HG03196 (cell line): Measurements from ENCODE around the gene SUPT3H.
A peak's percentile ranks its signal among the peaks of the same experiment; 100 is the strongest.

ENCODE experiments used
- ATAC-seq: cut with Tn5 transposase; IDR thresholded peaks from one replicate; pipeline ENCODE4 v1.9.1; 2021; ENCODE audit not compliant: unreplicated experiment

The SUPT3H gene

DNA sequence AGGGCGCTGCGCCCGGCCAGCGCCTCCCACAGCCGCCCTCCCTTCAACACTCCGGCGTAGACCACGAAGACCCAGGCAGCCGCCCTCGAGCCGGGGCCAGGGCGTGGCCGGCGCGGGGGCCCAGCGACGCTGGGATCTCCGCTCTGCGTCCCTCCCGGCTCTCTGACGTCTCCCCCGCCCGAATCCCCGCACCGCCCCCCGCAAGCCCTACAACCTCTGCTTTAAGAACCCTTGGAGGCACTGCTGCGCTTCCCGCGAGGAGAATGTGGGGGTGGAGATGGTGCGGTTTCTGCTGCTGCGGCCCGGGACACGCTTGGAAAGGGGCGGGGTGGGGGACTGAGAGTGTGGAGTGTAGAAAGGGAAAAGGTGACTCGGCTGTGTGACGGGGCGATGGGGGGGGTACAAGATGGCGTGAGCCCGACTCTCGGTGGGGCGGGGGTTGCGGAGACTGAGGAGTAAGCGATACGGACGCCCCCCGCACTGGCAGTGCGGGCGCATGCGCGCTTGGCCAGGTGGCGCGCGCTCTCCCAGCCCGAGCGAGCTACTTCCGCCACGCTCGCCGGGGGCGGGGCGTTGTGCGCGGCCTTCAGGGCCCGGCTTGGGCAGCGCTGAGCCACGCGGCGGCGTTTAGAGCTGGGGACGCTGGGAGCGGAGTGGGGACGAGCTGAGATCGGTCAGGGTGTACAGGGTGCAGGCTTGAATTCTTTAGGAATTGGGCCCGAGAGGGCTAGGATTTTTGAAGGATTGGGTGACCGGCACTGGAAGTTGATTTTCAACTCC lies at the start of gene SUPT3H:
Gene SUPT3H (minus strand): TSS at position 381 of the 780 bp plus-strand sequence.
- peak; percentile 92 for ATAC-seq

DNA sequence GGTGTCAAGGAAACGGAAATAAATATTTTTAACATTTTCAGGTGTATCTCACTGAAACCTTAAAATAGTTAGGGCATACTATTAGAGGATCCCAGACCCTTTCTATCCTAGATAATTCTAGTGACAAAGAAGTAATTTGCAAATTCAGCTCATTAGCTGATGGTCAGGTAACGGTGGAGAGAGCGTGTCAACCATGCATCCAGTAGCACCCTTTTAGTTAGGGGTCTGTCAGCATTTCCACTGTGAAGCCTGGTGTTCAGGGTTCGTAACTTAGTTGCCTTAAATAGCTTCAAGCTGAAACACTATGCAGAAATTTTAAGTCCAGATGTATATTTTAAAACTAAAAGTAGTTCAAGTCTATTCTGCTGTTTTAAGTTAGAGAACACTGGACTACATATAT lies 48.5 kb upstream of the SUPT3H start:
- ATAC-seq: no peak

DNA sequence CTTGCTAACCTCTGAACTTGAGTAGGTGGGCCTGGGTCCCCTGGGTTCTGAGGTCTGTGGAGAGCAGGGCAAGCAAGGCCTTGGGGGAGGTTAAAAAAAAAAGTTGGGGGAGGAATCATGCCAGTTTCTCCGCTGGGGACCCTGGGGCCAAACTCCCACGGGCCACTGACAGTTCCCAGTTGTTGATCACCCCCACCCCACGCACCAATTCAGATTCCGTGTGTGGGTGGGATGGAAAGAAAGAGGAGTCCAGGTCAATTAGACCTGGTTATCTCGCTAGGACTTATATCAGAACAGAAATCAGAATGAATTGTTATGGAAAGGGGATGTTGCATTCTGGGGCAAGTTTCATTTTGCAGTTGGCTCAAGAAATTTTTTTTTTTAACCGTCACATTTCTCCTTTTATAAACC lies 46.7 kb upstream of the SUPT3H start:
- no peak for ATAC-seq

DNA sequence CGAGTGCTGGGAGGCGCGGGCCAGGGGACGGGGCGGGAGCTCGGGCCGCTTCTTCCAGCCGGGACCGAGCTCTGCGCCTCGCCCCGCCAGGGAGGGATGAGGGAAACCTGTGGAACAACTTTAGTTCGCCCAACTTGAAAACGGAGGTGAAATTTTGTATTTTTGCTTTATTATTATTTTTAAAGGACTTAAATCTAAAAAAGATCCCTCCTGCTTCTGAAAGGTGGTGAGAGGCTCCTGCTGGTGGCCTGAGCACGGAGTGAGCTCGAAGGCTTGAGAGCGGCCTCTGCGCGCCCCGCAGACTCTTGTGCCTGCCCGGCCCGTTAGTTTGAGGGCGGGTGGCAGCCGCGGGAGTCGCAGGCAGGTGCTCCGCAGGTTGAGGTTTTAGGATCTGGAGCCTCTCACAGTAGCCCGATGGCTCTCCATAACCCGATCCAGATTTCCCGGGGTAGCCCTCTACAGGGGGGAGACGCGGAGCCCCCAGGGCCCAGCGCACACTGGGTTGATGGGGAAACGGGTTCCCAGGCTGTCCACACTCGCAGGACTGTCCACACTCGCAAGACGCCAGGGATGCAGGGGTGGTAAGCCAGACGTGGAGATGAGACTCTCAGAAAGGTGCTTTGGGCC lies 46.2 kb upstream of the SUPT3H start:
- no peak for ATAC-seq

DNA sequence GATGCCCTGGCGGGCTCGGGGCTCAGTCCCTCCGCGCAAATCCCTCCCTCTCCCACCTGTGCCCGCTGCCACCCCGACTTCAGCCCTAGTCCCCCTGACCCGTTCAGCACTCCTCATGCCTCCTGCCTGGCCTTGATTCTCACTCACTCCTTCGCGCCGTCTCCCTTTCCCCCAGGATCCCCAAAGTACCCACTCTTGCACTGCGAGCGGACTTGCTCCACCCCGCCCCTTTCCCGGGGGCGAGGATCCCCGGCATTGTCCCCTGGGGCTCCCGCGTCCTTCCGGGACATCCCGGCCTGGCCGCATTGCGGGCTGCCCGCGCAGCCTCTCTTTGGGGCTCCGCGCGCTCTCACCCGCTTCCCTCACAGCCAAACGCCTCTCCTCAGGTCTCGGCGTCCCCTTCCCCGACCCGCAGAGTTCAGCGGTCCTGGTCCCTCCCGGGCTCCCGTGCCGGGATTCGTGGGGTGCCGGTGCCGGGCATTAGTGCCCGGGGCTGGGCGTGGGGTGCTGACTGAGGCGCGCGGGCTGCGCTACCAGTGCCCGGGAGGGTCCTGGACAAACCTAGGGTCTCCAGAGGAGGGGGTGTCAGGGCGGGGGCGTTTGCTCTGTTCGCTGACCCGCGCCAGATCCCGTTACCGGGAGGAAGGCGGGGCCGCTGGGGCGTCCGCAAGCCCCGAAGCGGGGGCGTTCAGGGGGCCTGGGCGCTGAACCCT lies 45.5 kb upstream of the SUPT3H start:
- no peak for ATAC-seq

DNA sequence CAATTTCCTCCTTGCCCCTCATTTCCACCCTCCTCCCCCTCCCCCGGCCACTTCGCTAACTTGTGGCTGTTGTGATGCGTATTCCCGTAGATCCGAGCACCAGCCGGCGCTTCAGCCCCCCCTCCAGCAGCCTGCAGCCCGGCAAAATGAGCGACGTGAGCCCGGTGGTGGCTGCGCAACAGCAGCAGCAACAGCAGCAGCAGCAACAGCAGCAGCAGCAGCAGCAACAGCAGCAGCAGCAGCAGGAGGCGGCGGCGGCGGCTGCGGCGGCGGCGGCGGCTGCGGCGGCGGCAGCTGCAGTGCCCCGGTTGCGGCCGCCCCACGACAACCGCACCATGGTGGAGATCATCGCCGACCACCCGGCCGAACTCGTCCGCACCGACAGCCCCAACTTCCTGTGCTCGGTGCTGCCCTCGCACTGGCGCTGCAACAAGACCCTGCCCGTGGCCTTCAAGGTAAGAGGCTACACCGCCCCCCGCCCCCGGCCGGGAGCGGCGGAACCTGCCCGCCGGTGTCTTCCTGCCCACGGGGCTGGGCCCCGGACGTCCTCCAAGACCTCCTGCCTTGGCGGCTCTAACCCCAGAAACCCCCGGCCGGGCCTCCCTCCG lies 44.9 kb upstream of the SUPT3H start:
- no peak for ATAC-seq

DNA sequence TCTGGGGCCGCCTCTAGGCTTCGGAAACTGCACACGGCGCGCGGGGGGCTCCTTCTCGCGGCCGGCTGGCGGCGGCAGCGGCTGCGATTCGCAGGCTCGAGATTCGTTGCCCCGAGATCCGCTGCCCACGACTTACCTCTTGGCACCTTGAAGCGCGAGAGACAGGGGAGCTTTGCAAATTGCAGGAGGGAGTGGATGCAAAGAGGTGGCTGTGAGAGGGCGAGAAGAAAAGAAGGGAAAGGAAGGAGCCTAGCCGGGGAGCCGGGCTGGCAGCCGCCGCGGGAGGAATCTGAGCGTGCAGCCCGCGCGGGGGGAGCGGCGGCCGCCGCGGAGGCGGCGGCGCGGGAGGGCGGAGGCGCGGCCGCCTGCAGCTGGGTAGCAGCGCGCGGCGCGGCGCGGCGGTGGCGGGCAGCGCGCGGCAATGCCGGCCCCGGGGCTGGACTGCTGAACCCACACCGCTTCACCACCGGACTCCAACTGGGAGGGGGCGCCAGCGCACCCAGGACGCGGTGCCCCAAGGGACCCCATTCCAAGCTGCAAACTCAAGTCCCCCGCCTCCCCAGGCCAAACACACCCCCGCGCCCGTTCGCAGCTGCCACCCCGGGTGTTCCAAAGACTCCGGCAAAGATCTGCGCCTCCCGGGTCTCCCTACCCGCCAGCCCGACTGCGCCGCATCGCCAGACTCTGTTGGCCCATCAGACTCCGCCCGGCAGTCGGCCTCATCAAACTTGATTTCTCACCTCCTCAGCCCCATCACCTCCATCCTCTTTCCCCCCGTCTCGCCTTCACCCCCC lies 44.2 kb upstream of the SUPT3H start:
- no peak for ATAC-seq

DNA sequence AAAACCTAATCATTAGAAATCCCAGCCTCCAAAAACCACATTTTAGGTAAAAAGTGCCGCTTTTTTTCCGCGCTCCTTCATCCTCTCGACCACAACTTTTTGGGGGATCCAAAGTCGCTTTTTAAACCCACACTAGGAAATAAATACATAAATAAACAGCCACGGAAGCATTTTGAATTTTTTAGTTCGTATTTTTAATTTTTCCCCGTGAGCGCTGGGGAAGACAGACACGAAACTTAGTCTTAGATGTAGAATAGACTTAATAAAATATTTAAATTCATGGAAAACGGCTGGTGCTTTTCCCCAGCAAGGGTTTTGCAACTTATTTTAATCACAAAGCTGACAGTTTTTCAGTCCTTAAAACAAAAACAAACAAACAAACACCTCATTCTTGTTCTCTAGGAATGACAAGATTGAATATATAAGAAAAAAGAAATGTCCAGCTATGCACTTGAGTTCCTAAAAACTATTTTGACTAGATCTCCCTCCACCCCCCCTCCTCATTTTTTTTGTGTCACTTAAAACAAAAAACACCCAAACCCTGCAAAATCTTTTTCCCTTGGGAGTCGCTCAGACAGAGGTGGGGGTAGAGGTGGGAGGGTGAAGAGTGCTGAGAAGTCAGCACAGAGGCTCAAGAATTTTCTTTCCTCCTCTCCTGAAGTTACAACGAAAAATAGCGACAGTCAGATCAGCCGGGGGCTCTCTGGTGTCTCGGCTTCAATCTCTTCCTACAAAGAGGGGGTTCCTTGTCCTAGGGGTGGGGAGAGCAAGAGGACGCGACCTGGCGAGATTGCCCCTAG lies 43.4 kb upstream of the SUPT3H start:
- ATAC-seq: no peak

DNA sequence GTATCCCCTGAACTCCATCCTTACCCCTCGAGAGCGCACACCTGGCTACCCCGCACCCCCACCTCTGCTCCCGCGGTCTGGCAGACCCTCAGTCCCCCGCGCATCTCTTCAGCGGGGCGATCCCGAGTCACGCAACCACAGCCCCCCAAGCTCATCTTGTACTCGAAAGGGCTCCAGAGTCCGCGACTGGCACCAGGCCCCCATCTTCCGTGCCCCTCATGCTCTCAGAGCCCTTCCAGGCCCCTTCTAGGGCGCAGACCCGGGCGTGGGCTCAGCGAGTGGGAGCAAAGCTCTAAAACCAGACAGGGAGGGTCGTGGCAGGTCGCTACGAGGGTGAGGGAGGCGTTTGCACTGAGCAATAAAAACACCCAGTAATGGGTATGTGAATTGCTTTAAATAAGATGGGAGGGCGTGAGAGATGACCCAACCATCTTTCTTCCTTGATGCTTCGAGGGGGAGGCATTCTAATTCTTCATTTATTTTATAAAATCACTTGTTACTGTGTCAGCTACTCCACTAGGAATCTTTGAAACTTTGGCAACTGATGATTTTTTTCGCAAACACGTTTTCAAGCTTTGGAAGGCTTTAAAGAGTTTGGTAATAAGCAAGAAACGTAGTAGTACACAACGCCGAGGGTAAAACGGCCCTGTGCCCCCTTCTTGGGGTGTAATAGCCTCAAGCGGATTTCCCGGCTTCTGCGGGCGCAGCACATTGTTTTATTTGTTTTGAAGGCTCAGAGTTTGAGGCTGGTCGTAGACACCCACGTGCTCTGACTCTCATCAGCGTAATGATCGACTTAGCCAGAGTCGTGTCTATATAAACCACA lies 42.6 kb upstream of the SUPT3H start:
- ATAC-seq: no peak

DNA sequence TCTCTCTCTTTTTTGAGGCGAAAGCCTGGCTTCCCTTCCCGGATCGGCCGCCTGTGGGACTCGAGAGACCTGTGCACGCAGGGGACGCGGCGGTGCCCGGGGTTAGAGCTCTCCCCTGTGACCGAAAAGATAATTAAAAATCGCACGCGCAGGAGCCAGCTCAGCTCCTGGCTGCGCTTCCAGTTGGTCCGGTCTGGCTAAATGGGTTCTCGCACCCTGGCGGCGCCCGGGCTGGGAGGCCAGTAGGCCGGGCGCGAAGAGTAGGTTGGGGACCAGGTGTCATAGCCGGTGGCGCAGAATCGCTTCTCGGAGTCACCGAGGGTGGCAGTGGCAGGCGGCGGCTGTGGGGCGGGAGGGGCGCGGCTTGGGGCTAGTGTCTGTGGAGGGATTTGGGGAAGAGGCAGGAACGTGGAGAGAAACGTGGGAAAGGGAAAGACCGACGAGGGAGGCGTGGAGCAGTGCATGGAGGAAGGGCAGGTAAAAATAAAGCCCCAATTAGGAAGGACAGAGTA lies 41.9 kb upstream of the SUPT3H start:
- no peak for ATAC-seq

DNA sequence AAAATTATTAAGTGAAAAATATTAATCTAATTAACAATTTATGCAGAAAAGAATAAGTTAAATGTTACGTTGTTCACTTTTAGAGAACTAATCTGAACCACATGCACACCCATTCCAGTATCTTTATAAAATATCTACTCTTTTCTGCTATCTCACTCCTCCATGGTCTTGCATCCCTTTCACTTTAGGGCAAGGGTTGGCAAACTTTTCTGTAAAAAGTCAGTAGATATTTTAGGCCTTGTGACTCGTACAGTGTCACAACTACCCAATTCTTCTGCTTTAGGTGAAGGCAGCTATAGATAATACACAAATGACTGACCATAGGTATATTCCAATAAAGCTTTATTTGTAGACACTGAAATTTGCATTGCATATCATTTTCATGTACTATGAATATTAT lies 39.7 kb upstream of the SUPT3H start:
- ATAC-seq: no peak

DNA sequence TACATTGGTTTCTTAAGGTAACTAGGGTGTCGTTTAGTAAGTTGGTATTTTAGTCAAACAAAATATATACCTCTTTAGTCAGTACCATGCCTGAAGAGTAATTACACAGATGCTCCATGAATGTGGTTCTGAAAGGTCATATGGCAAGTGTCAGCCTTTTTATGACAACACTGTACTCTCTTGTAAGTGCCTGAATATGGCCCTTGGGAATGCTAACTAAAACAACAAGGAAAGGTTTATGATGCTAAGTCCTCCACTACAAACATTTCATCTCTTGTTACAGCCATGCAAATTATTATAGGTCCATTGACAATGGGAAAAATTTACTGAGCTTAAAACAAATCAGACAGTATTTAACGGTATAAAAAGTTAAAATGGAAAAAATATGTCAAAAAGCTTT lies 39.0 kb upstream of the SUPT3H start:
- ATAC-seq: no peak

DNA sequence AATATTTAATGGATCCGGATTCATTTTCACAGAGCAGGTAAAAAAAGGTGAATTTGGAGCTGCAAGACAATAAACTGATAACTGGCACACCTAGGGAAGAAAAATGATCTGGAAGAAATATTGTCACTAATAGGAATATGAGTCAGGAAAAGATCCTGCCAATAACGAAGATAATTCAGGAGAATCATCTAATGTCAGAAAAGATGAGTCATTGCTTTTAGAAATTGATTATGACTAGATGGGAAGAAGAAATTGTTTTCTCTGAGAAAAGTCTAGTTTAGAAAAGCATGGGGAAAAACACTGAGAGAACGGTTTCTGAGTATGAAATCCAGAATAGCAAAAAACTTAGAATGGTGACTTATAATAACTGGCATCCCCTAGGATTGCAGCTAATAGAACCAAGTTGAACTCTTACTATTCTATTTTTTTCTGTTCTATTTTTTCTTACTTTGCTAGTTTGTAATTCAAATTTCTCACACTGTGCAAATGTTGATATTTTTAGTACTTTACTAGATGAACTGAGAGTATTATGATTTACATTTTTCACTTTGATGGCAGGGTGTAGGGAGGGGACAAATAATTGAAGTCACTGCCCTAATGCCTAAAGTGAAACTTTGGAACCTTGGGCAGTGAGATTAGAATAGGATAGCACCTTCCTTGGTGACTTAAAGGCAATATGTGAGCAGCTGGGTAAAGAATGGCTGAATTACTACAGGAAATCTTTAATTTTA lies 38.2 kb upstream of the SUPT3H start:
- no peak for ATAC-seq

DNA sequence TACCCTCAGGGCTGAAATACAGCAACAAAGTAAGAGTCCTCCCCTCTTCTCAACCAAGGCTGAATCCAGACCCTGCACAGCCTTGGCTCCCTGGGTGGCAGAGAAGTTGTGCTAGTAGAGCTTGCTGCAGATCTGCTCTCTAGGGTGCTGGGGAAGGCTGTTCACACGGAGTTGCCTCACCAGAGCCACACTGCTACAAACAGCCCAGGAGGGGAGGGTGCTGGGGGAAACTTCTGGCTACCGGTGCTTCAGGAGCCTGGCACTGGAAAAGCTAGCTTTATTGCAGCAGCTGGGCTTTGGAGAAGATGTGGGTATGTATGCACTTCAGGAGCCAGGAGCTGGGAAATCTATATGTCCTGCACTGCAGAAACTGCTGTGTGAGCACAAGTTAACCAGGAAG lies 37.6 kb upstream of the SUPT3H start:
- ATAC-seq: no peak

DNA sequence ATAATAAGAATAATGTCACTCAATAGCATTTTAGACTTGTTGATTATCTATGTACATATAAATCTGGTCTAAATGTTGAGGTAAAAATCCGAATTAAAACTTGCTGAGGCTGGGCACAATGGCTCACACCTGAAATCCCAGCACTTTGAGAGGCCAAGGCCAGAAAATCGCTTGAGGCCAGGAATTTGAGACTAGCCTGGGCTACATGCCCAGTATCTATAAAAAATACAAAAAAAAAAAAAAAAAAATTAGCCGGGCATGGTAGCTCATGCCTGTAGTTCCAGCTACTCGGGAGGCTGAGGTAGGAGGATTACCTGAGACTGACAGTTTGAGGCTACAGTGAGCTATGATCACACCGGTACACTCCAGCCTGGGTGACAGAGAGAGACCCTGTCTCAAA lies 34.2 kb upstream of the SUPT3H start:
- ATAC-seq: no peak

DNA sequence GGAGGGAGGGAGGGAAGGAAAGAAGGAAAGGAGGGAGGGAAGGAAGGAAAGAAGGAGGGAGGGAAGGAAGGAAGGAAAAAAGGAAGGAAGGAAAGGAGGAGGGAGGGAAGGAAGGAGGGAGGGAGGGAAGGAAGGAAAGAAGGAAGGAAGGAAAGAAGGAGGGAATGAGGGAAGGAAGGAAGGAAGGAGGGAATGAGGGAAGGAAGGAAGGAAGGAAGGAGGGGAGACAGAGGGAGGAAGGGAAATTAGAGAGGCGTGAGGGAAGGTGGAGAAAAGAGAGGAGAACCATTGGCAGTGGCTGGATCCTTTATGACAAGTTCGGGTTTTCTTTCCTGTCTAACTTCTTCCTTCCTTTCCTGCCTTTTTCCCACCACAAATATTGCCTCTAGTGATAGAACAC lies 22.3 kb upstream of the SUPT3H start:
- ATAC-seq: no peak

DNA sequence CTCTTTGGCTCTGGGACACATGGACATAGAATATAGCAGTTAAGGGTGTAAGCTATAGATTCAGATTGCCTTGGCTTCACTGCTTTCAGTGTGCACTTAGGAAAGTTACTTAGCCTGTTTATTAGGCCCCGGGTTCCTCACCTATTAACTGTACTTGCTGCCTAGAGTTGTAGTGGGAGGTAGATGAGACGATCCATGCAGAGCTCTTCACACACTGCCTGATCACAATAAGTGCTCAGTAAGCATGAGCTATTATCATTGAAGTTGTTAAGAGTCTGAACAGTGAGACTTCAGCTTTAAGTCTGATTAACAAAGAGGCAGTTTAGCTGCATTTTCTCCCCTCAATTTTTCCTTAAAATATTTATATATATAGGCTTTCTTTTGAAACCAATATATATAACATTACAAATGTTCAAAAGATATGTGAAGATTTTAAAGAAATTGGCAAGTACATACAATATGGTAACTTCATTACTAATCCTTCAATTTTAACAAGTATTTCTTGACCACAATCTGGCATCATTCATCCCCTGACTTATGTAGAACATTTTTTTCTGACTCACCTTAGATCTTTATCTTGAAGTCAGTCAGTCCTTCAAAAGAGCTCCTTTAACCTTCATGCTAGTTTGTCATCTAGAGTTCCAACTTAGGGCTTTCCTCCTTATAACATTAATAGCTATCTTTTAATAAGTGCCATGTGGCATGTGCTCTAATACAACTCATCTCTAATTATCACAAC lies 20.5 kb upstream of the SUPT3H start:
- no peak for ATAC-seq
